Smooth muscle cell (in vitro differentiated cells): ENCODE measurements around the gene MAP3K14. TPM values are rescaled to one million over a fixed set of nuclear protein-coding genes. Genes with fewer than 3 reads are reported as not detected.

ENCODE experiments used
- DNase-seq: peaks from one replicate; lab custom pipeline; 2025; ENCODE audit not compliant: unreplicated experiment; lab: John Stamatoyannopoulos, UW
- H2AFZ ChIP-seq: fragments of 200-600 bp; sonication (generic); 2 replicates; pipeline ENCODE4 v1.6.0; 2016; ENCODE audit warnings: antibody characterized with exemption, low read depth, mild to moderate bottlenecking
- H3F3A ChIP-seq: fragments of 200-600 bp; sonication (generic); 2 replicates; pipeline ENCODE4 v1.6.0; 2017; ENCODE audit warnings: antibody characterized with exemption, low read depth
- H3K27ac ChIP-seq: fragments of 200-600 bp; sonication (generic); 2 replicates; pipeline ENCODE4 v1.5.1; 2016; ENCODE audit warnings: low read depth, mild to moderate bottlenecking
- H3K27me3 ChIP-seq: fragments of 200-600 bp; sonication (generic); 2 replicates; pipeline ENCODE4 v1.6.1; 2016; ENCODE audit warnings: low read depth, mild to moderate bottlenecking
- H3K36me3 ChIP-seq: fragments of 200-600 bp; sonication (generic); 2 replicates; pipeline ENCODE4 v1.5.1; 2016; ENCODE audit warnings: low read depth
- H3K4me1 ChIP-seq: fragments of 200-600 bp; sonication (generic); 2 replicates; pipeline ENCODE4 v1.5.1; 2016; ENCODE audit warnings: low read depth
- H3K4me2 ChIP-seq: fragments of 200-600 bp; sonication (generic); 2 replicates; pipeline ENCODE4 v1.6.0; 2016; ENCODE audit warnings: mild to moderate bottlenecking
- H3K4me3 ChIP-seq: fragments of 200-600 bp; sonication (generic); 2 replicates; pipeline ENCODE4 v1.5.1; 2016; ENCODE audit warnings: mild to moderate bottlenecking
- H3K79me2 ChIP-seq: fragments of 200-600 bp; sonication (generic); 2 replicates; pipeline ENCODE4 v1.6.0; 2016; ENCODE audit warnings: low read depth, mild to moderate bottlenecking
- H3K9ac ChIP-seq: fragments of 200-600 bp; sonication (generic); 2 replicates; pipeline ENCODE4 v1.6.0; 2016; ENCODE audit warnings: low read depth
- H3K9me3 ChIP-seq: fragments of 200-600 bp; sonication (generic); replicated peaks from 2 replicates; pipeline ENCODE4 v1.5.1; 2016; ENCODE audit warnings: low read depth
- H4K20me1 ChIP-seq: fragments of 200-600 bp; sonication (generic); 2 replicates; pipeline ENCODE4 v1.6.0; 2016; ENCODE audit warnings: low read depth
- CTCF ChIP-seq: fragments of 200-600 bp; sonication (generic); IDR thresholded peaks from 2 replicates; pipeline ENCODE4 v1.5.1; 2017; ENCODE audit warnings: borderline replicate concordance, mild to moderate bottlenecking, antibody characterized with exemption; ENCODE audit not compliant: insufficient read depth, poor library complexity, severe bottlenecking
- WGBS: methylation state at CpG from one replicate; pipeline ENCODE4 v1.1.7; 2016; ENCODE audit warnings: low lambda C conversion rate; 5-methylcytosine and 5-hydroxymethylcytosine counted together
- polyA plus RNA-seq: library from polyadenylated mRNA; unstranded; fragments of >200 nt; fragmentation: Nextera tagmentation; extraction: Ambion mirVana; gene quantifications from 2 replicates; pipeline ENCODE4 v1.2.1, GENCODE V29; 2016
- total RNA-seq: library from RNA; depleted of rRNA; stranded (reverse); fragments of >200 nt; gene quantifications from 2 replicates; pipeline ENCODE4 v1.2.3, GENCODE V29; 2014

The MAP3K14 gene
- total and polyA plus RNA-seq, 2 experiments from 2014 or later = 1.7 to 1.8 TPM

GRCh38 chr17:45251931-45252330 is 64.9 kb downstream of the MAP3K14 start:
- Histone ChIP-seq H3K4me2 (no peak overlapping the region), H3K79me2 (no peaks in the 10 kb centered on the region), H2AFZ (no peak overlapping the region), H3K4me3 (no peak overlapping the region), H3K4me1 (peaks cover 3% of the 10 kb centered on the region), H3K36me3 (no peaks in the 10 kb centered on the region), H3K9me3 (no peaks in the 10 kb centered on the region), H4K20me1 (no peaks in the 10 kb centered on the region), H3F3A (no peaks in the 10 kb centered on the region), H3K9ac (no peak overlapping the region), H3K27ac (no peak overlapping the region), H3K27me3 (no peaks in the 10 kb centered on the region)
- 96% methylated on average over 7 of the region's 7 CpGs for WGBS
- no peak for TF ChIP-seq CTCF
- no peak for DNase-seq

DNA sequence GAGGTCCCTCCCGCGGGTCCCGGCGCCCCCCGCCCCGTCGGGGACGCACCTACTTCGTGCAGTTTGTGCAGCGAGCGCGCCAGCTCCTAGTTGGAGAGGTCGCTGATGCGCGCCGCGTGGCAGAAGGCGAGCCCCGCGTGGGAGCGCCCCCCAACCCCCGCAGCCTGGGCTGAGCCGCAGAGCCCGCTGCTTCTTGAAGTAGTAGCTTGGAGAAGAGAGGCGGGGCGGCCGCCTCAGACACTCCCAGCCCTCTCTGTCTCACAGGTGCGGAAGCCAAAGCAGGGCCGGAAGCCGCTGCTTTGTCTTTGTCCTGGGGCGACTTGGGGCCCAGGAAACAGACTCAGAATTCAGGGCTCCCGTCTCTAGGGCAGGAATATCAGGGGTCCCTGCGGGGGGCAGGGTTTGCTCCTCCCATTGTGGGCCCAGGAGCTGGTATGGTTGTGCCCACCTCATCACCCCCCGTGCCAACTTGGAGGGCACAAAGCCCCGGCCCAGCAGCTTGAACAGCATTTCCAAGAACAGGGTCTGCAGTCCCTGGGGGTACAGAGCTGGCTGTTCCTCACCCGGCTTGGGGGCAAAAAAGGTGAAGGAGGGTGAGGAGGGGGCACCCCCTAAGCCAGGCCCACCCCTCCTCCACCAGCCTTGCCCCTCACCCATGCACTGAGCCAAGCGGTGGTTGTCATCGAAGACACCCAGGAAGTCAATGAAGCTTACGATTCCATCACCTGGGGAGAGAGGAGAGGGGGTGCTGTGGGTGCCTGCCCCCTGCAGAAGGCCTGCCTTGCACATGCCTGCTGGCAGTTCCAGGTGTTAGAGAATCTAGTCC is 68.5 kb downstream of the MAP3K14 start:
- no peaks in the 10 kb centered on the region for H4K20me1 ChIP-seq
- no peak for TF ChIP-seq CTCF
- H3K4me3 ChIP-seq = peak overlapping the region; percentile 71
- WGBS = 14% methylated on average over 35 of the region's 39 CpGs
- peak overlapping the region; percentile 99 for H3K4me2 ChIP-seq
- peak overlapping the region; percentile 55 for H3K9ac ChIP-seq
- H3K4me1 ChIP-seq = peaks cover 5% of the 10 kb centered on the region
- H3F3A ChIP-seq = no peaks in the 10 kb centered on the region
- H3K27me3 ChIP-seq = no peaks in the 10 kb centered on the region
- H3K9me3 ChIP-seq = no peaks in the 10 kb centered on the region
- no peaks in the 10 kb centered on the region for H3K79me2 ChIP-seq
- DNase-seq = no peak
- H3K27ac ChIP-seq = no peak overlapping the region
- H3K36me3 ChIP-seq = no peaks in the 10 kb centered on the region
- peak overlapping the region; percentile 90 for H2AFZ ChIP-seq

DNA sequence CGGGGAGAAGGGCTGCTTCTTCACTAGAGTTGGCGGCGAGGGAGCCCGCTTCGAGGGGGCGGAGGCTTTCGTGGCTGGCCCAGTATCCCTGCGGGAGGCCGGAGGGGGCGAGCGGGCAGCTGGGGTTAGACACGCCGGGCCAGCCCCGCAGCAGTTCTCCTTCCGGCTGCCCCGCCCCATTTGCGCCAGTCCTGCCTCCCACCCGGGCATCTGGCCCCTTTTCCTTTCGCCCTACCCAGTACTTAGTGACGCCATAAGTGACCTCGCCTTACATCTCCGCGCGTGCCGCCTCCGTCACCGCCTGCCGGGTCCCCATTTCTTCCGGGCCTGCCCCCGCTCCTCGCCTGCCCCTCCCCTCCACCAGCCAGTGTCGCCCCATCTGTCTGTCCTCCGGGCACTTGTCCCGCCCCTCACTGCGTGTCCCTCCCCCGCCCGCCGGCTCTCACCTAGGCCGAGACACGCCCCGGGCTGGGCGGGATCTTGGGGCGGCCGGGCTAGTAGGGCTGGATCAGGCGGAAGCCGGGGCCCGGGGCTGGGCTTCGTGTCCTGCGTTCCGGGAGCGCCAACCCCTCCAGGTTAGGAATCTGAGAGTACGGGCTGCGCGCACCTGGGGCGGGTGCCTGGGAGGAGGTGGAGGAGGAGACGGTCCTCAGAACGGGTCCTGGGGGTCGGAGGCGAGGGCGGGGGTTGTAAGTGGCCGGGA is 69.2 kb downstream of the MAP3K14 start:
- H4K20me1 ChIP-seq = no peaks in the 10 kb centered on the region
- TF ChIP-seq CTCF = no peak
- no peaks in the 10 kb centered on the region for H3K27me3 ChIP-seq
- peak overlapping the region; percentile 71 for H3K4me3 ChIP-seq
- peak overlapping the region; percentile 99 for H3K4me2 ChIP-seq
- no peak overlapping the region for H3K27ac ChIP-seq
- WGBS = 1% methylated on average over 26 of the region's 61 CpGs
- no peaks in the 10 kb centered on the region for H3F3A ChIP-seq
- peak overlapping the region; percentile 90 for H2AFZ ChIP-seq
- DNase-seq = peak; percentile 52
- peaks cover 5% of the 10 kb centered on the region for H3K4me1 ChIP-seq
- no peaks in the 10 kb centered on the region for H3K9me3 ChIP-seq
- no peaks in the 10 kb centered on the region for H3K36me3 ChIP-seq
- peak overlapping the region; percentile 55 for H3K9ac ChIP-seq
- H3K79me2 ChIP-seq = no peaks in the 10 kb centered on the region
